SKM-1 (cell line): ENCODE results near the gene AJAP1.

Source experiments
- DNase-seq: peaks from one replicate; lab custom pipeline; 2025; ENCODE audit not compliant: unreplicated experiment; lab: John Stamatoyannopoulos, UW

AJAP1 gene

GRCh38 chr1:4768553-4768952 lies 114.1 kb downstream of the AJAP1 start:
- no peak for DNase-seq

- no peak for DNase-seq
These were observed 115.3 kb downstream of the AJAP1 start for GRCh38 chr1:4769516-4770280.

- no peak for DNase-seq
These were observed 116.3 kb downstream of the AJAP1 start for GRCh38 chr1:4770713-4771112.

- DNase-seq = no peak
These were observed 116.9 kb downstream of the AJAP1 start for GRCh38 chr1:4771267-4771666.

- DNase-seq = no peak
These were observed 117.3 kb downstream of the AJAP1 start for GRCh38 chr1:4771721-4772120.

- DNase-seq = no peak
These were observed 118.0 kb downstream of the AJAP1 start for GRCh38 chr1:4772294-4773010.

GRCh38 chr1:4773226-4773625 lies 118.8 kb downstream of the AJAP1 start:
- no peak for DNase-seq

GRCh38 chr1:4775506-4775905 lies 121.1 kb downstream of the AJAP1 start:
- no peak for DNase-seq

- no peak for DNase-seq
These were observed 123.6 kb downstream of the AJAP1 start for GRCh38 chr1:4778056-4778455.

- DNase-seq = no peak
These were observed 127.2 kb downstream of the AJAP1 start for GRCh38 chr1:4781646-4782045.

GRCh38 chr1:4784761-4785160 lies 130.4 kb downstream of the AJAP1 start:
- no peak for DNase-seq

GRCh38 chr1:4786055-4786454 lies 131.6 kb downstream of the AJAP1 start:
- no peak for DNase-seq

GRCh38 chr1:4787551-4787950 lies 133.1 kb downstream of the AJAP1 start:
- DNase-seq = no peak

- DNase-seq = no peak
These were observed 138.2 kb downstream of the AJAP1 start for GRCh38 chr1:4792565-4792964.

GRCh38 chr1:4794020-4794780 lies 139.8 kb downstream of the AJAP1 start:
- no peak for DNase-seq

- no peak for DNase-seq
These were observed 142.0 kb downstream of the AJAP1 start for GRCh38 chr1:4796161-4797015.

- DNase-seq = no peak
These were observed 142.6 kb downstream of the AJAP1 start for GRCh38 chr1:4797016-4797410.

GRCh38 chr1:4797429-4797828 lies 143.0 kb downstream of the AJAP1 start:
- DNase-seq = no peak

- no peak for DNase-seq
These were observed 146.9 kb downstream of the AJAP1 start for GRCh38 chr1:4801192-4801924.

- no peak for DNase-seq
These were observed 147.6 kb downstream of the AJAP1 start for GRCh38 chr1:4802024-4802423.
